HG03025 (cell line): ENCODE measurements around the gene EGLN3.

Experiments
- ATAC-seq: cut with Tn5 transposase; IDR thresholded peaks from one replicate; pipeline ENCODE4 v1.9.1; 2021; ENCODE audit warnings: mild to moderate bottlenecking, moderate library complexity; ENCODE audit not compliant: unreplicated experiment, low FRiP score

Gene EGLN3

DNA sequence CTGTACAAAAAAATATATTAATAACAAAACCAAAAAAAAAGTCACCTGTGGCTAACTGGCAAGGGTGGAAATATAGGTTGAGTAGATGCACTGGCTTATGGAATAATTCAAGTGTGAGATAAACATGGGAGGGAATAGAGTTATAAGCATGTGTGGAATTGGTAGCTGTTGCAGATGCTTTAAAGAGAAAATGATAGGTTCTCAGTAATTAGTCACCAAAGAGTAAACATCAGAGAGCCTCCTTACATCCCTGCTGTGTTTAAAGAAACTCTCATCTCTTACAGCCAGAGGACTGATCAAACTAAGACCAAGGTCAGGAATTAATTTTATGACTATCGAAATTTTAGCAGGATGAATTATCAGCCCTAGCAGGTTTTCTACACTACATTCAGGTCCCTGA lies 70.5 kb downstream of the EGLN3 start:
- no peak for ATAC-seq

DNA sequence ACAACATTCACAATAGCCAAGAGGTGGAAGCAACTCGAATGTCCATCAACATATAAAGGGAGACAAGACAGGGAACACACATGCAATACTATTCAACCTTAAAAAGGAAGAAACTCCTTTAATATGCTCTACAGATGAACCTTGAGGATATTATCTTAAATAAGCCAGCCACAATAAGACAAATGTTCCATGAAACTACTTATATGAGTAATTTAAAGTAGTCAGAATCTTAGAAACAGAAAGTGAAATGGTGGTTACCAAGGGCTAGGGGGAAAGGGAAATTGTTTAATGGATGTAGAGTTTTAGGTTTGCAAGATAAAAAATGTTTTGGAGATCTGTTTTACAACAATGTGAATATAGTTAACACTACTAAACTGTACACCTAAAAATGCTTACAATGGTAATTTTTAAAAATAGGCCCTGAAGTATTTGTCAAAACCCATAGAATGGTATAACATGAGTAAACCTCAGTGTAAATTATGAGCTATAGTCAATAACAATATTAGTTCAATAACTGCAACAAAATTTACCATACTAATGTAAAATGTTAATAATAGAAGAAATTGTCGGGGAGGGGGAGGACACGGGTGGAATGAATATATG lies 71.1 kb downstream of the EGLN3 start:
- no peak for ATAC-seq

DNA sequence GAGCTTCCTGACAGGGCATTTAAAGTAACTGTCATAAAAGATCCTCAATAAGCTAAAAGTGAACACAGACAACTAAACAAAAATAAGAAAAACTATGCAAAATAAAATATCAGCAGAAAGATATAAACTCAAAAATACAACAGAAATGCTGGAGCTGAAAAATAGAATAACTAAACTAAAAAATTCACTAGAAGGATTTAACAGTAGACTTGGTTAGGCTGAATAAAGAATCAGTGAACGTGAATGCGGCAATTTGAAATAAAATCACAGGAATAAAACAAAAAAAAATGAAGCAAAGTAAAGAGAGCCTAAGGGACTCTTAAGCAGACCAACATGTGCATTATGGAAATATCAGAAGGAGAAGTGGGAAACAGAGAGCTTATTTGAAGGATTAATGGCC lies 74.6 kb downstream of the EGLN3 start:
- no peak for ATAC-seq
